ENCODE results near the gene IVNS1ABP.
A peak's percentile ranks its signal among the peaks of the same experiment; 100 is the strongest.
"Not testable (repeated sequence)": the region's sequence is repeated elsewhere in the genome, so short reads cannot be mapped to it uniquely, and the experiment has no call there.

Gene IVNS1ABP

GRCh38 chr1:185262151-185262550, 54.9 kb downstream of the IVNS1ABP start:
- H3K4me1 Mint-ChIP-seq: no peaks in the 10 kb centered on the region
- DNase-seq (ENCODE audit: low spot score in 2 of 2): no peak
- no peak for ATAC-seq
- H3K4me3 Mint-ChIP-seq: no peak overlapping the region
- H3K36me3 Mint-ChIP-seq: no peaks in the 10 kb centered on the region
- no peaks in the 10 kb centered on the region for H3K9me3 Mint-ChIP-seq
- H3K27ac Mint-ChIP-seq: no peak overlapping the region

DNA sequence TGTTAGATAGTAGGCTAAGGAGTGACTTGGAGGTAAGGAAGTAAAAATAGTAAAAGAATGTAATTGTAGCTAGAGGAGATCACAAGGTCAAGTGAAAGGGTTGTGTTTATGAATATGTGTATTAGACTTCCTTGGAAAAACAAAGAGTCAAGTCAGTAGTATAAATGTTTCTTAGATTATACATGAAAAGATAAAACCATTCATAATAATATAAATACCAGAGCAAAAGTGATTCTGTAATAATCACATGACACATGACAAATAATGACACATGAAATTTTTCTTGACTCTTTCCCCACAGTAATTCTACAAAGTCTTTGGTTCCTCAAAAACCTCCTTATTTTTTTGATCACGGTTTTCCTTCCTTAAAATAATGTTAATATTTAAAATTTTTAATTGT, 56.4 kb downstream of the IVNS1ABP start:
- Mint-ChIP-seq H3K4me3 (no peak overlapping the region), H3K4me1 (no peaks in the 10 kb centered on the region), H3K9me3 (no peaks in the 10 kb centered on the region), H3K27ac (no peak overlapping the region), H3K36me3 (no peaks in the 10 kb centered on the region)
- DNase-seq (ENCODE audit: low spot score in 2 of 2) (no peak), ATAC-seq (no peak)

- DNase-seq (ENCODE audit: low spot score in 2 of 2) (no peak), ATAC-seq (no peak)
- peak overlapping the region; percentile 60 for H3K4me3 Mint-ChIP-seq
- H3K27ac Mint-ChIP-seq: no peak overlapping the region
- H3K36me3 Mint-ChIP-seq: no peaks in the 10 kb centered on the region
- H3K4me1 Mint-ChIP-seq: no peaks in the 10 kb centered on the region
- peaks cover 4% of the 10 kb centered on the region for H3K9me3 Mint-ChIP-seq
These were observed 58.4 kb downstream of the IVNS1ABP start for GRCh38 chr1:185258676-185259075.

DNA sequence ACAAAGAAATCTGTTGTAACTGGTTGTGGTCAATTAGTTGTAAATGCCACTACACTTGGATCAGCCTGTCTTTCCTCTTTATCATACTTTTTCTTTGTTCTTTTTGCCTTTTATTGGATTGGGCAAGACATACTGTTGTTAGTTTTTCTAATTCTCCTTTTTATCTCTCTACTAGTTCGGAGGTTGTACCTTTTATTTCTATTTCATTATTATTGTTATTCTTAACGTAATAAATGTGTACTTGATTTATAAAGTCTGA, 59.2 kb downstream of the IVNS1ABP start:
- H3K27ac Mint-ChIP-seq: peak overlapping the region; percentile 69
- H3K4me1 Mint-ChIP-seq: no peaks in the 10 kb centered on the region
- no peaks in the 10 kb centered on the region for H3K36me3 Mint-ChIP-seq
- DNase-seq (ENCODE audit: low spot score in 2 of 2) (no peak), ATAC-seq (no peak)
- peak overlapping the region; percentile 60 for H3K4me3 Mint-ChIP-seq
- peaks cover 4% of the 10 kb centered on the region for H3K9me3 Mint-ChIP-seq

GRCh38 chr1:185257116-185257949, 59.7 kb downstream of the IVNS1ABP start:
- Mint-ChIP-seq H3K4me3 (peak overlapping the region; percentile 60), H3K27ac (peak overlapping the region; percentile 69)
- H3K4me1 Mint-ChIP-seq; H3K9me3 Mint-ChIP-seq; DNase-seq (ENCODE audit: low spot score in 2 of 2); ATAC-seq; H3K36me3 Mint-ChIP-seq: not testable (repeated sequence)

GRCh38 chr1:185255595-185255994, 61.4 kb downstream of the IVNS1ABP start:
- H3K36me3 Mint-ChIP-seq; H3K4me1 Mint-ChIP-seq; H3K27ac Mint-ChIP-seq; H3K4me3 Mint-ChIP-seq; DNase-seq (ENCODE audit: low spot score in 2 of 2); ATAC-seq; H3K9me3 Mint-ChIP-seq: not testable (repeated sequence)

DNA sequence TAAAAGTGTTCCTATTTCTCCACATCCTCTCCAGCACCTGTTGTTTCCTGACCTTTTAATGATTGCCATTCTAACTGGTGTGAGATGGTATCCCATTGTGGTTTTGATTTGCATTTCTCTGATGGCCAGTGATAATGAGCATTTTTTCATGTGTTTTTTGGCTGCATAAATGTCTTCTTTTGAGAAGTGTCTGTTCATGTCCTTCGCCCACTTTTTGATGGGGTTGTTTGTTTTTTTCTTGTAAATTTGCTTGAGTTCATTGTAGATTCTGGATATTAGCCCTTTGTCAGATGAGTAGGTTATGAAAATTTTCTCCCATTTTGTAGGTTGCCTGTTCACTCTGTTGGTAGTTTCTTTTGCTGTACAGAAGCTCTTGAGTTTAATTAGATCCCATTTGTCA, 64.6 kb downstream of the IVNS1ABP start:
- H3K4me1 Mint-ChIP-seq, H3K27ac Mint-ChIP-seq: not testable (repeated sequence)

DNA sequence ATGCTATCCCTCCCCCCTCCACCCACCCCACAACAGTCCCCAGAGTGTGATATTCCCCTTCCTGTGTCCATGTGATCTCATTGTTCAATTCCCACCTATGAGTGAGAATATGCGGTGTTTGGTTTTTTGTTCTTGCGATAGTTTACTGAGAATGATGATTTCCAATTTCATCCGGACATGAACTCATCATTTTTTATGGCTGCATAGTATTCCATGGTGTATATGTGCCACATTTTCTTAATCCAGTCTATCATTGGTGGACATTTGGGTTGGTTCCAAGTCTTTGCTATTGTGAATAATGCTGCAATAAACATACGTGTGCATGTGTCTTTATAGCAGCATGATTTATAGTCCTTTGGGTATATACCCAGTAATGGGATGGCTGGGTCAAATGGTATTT, 65.1 kb downstream of the IVNS1ABP start:
- not testable (repeated sequence) for H3K4me3 Mint-ChIP-seq; ATAC-seq; H3K9me3 Mint-ChIP-seq; DNase-seq (ENCODE audit: low spot score in 2 of 2); H3K4me1 Mint-ChIP-seq; H3K36me3 Mint-ChIP-seq; H3K27ac Mint-ChIP-seq

More for the DNA sequence above, 64.6 kb downstream of the IVNS1ABP start:
- not testable (repeated sequence) for H3K9me3 Mint-ChIP-seq; H3K4me3 Mint-ChIP-seq; ATAC-seq; DNase-seq (ENCODE audit: low spot score in 2 of 2); H3K36me3 Mint-ChIP-seq

GRCh38 chr1:185250063-185250462, 67.0 kb downstream of the IVNS1ABP start:
- H3K27ac Mint-ChIP-seq: no peak overlapping the region
- no peaks in the 10 kb centered on the region for H3K4me1 Mint-ChIP-seq
- no peak overlapping the region for H3K4me3 Mint-ChIP-seq
- no peak for DNase-seq (ENCODE audit: low spot score in 2 of 2)
- peaks cover 4% of the 10 kb centered on the region for H3K9me3 Mint-ChIP-seq
- ATAC-seq: no peak
- no peaks in the 10 kb centered on the region for H3K36me3 Mint-ChIP-seq

DNA sequence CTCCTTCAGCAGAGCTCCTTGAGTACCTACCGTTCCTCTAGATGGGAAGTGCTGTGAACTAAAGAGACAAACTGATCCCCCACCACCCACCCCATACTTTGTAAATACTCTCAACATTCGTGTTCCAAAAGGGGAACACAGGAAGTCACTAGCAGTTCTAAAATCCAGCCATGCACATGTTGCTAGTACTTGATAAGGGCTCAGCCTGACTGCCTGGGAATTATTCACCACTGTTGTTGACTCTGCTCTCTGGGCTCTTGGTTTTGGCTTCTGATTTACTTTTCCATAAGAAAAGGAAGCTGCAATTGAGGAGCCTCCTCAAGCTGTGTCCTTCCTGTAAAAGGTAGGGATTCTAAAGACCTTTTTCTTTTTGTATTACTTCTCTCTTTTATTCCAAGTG, 67.5 kb downstream of the IVNS1ABP start:
- Mint-ChIP-seq H3K4me1 (no peaks in the 10 kb centered on the region), H3K9me3 (no peaks in the 10 kb centered on the region), H3K4me3 (no peak overlapping the region), H3K36me3 (no peaks in the 10 kb centered on the region), H3K27ac (no peak overlapping the region)
- DNase-seq (ENCODE audit: low spot score in 2 of 2) (no peak), ATAC-seq (no peak)
